HL-60 (cell line): ENCODE measurements around the gene HES4.

Experiments
- DNase-seq, 2 experiments: peaks; one replicate each; pipeline ENCODE4 v3.0.0-alpha.2; 2010 to 2020; ENCODE audit warnings: low read depth in 1 of 2, low spot score in 1 of 2
- H3K27ac ChIP-seq: fragments of 250-450 bp; sonication (Bioruptor Pico); replicated peaks from 2 replicates; pipeline ENCODE4 v1.5.1; 2020; ENCODE audit warnings: mild to moderate bottlenecking, moderate library complexity
- H3K27me3 ChIP-seq: fragments of 250-450 bp; sonication (Bioruptor Pico); 2 replicates; pipeline ENCODE4 v1.5.1; 2021; ENCODE audit warnings: mild to moderate bottlenecking, moderate library complexity; ENCODE audit not compliant: insufficient read depth, poor library complexity, severe bottlenecking
- H3K4me3 ChIP-seq: replicated peaks from 2 replicates; pipeline ENCODE4 v1.5.1; 2011; ENCODE audit warnings: mild to moderate bottlenecking, control low read depth, low read length; ENCODE audit not compliant: insufficient read depth
- CTCF ChIP-seq: IDR thresholded peaks from one replicate; pipeline ENCODE4 v1.5.1; 2011; ENCODE audit warnings: low read length, control low read depth, inconsistent platforms; ENCODE audit not compliant: insufficient read depth
- GABPA ChIP-seq: IDR thresholded peaks from 2 replicates; pipeline ENCODE4 v1.6.1; 2012; ENCODE audit warnings: low read depth
- POLR2AphosphoS5 ChIP-seq: IDR thresholded peaks from 2 replicates; pipeline ENCODE4 v1.6.1; 2012; ENCODE audit warnings: low read depth
- REST ChIP-seq: IDR thresholded peaks from 2 replicates; pipeline ENCODE4 v1.6.1; 2012; ENCODE audit warnings: low read depth; ENCODE audit not compliant: insufficient replicate concordance
- SPI1 ChIP-seq: IDR thresholded peaks from 2 replicates; pipeline ENCODE4 v1.6.1; 2012; ENCODE audit warnings: low read depth, mild to moderate bottlenecking, borderline replicate concordance

The HES4 gene

GRCh38 chr1:1000357-1001056, 610 bp upstream of the HES4 start:
- DNase-seq: peak; percentile 13 to 57
- TF ChIP-seq REST: no peak
- TF ChIP-seq POLR2AphosphoS5: no peak
- no peak for TF ChIP-seq GABPA
- TF ChIP-seq CTCF: no peak
- Histone ChIP-seq H3K27me3 (peaks cover 57% of the 10 kb centered on the region), H3K27ac (no peak overlapping the region), H3K4me3 (peak overlapping the region; percentile 30)

GRCh38 chr1:998995-999724, 737 bp downstream of the HES4 start:
- no peak overlapping the region for H3K4me3 ChIP-seq
- H3K27ac ChIP-seq: no peak overlapping the region
- TF ChIP-seq SPI1 (no peak), REST (no peak), POLR2AphosphoS5 (no peak), GABPA (no peak), CTCF (no peak)
- H3K27me3 ChIP-seq: peaks cover 58% of the 10 kb centered on the region
- no peak for DNase-seq

- H3K27me3 ChIP-seq: peaks cover 55% of the 10 kb centered on the region
- H3K4me3 ChIP-seq: no peak overlapping the region
- H3K27ac ChIP-seq: no peak overlapping the region
Observed at GRCh38 chr1:998745-998994, 1.2 kb downstream of the HES4 start.

More at GRCh38 chr1:998745-998994, 1.2 kb downstream of the HES4 start:
- no peak for DNase-seq
- TF ChIP-seq CTCF: no peak
- no peak for TF ChIP-seq GABPA
- TF ChIP-seq SPI1: no peak
- no peak for TF ChIP-seq REST
- TF ChIP-seq POLR2AphosphoS5: no peak
